ENCODE data around the gene FAM177A1.

- peak in 1 of 3 donors; percentile 40 for TF ChIP-seq POLR2AphosphoS5 (IDR thresholded peaks at IDR 0.05)
- no peak for TF ChIP-seq CTCF (IDR thresholded peaks at IDR 0.05)
- peak; percentile 65 for TF ChIP-seq POLR2A (IDR thresholded peaks at IDR 0.05)
- TF ChIP-seq EP300 (IDR thresholded peaks at IDR 0.05; ENCODE audit: low read depth): no peak
Observed at GRCh38 chr14:35121026-35121886, 75.2 kb downstream of the FAM177A1 start.

All from transverse colon (tissue), 4 donors.